ENCODE measurements around the gene KCTD3. TPM values are rescaled to one million over a fixed set of nuclear protein-coding genes. Genes with fewer than 3 reads are reported as not detected.

The KCTD3 gene
- total RNA-seq: 76.9 TPM

DNA sequence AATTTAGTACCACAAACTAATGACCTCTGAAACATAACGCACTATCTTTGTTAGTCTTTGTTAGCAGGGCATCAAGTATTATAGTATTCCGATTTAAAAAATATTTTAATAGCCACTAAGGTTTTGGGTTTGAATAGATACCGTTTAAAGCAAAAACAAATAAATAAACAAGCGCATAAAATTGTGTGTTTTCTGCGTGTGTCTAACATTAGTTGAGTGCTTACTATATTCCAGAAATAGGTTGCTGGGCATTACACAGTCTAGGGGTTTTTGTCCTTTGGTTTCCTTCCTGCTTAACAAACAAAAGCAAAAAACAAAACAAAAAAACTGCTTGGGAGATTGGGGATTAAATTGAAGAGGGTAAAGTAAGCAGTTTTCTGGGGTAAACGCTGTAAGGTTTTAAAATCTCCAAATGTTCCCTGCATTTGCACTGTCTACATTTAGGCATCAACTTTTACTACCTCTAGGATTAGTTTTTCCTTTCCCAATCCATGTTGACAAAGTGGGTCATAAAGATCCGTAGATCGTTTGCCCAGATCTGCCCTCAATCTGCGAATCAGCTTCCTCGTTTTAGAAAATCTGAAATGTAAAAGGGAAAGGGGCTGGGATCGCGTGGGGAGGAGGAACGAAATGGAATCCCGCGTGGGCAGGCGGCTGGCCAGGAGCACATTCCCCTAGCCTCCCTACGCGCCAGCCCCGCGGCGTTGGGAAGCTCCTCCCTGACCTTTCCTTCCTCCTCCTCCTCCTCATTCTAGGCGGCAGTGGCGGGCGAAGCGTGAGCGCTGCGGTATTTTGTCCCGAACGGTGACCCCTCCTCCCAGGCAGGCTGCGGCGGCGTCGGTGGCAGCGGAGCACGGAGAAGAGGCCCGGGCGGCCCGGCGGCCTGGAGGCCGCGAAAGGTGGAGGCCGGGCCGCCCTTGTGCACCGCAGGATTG, at the start of gene KCTD3:
Gene KCTD3, plus strand, starts transcription at position 749 of the 935 bp plus-strand sequence. CDS start 382 bp downstream, outside the sequence.
- intact Hi-C loops (cut with DNase I): no loop called here
- TF ChIP-seq, protein P1, sequence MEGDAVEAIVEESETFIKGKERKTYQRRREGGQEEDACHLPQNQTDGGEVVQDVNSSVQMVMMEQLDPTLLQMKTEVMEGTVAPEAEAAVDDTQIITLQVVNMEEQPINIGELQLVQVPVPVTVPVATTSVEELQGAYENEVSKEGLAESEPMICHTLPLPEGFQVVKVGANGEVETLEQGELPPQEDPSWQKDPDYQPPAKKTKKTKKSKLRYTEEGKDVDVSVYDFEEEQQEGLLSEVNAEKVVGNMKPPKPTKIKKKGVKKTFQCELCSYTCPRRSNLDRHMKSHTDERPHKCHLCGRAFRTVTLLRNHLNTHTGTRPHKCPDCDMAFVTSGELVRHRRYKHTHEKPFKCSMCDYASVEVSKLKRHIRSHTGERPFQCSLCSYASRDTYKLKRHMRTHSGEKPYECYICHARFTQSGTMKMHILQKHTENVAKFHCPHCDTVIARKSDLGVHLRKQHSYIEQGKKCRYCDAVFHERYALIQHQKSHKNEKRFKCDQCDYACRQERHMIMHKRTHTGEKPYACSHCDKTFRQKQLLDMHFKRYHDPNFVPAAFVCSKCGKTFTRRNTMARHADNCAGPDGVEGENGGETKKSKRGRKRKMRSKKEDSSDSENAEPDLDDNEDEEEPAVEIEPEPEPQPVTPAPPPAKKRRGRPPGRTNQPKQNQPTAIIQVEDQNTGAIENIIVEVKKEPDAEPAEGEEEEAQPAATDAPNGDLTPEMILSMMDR (IDR thresholded peaks at IDR 0.05): no peak
- TF ChIP-seq POLR2AphosphoS5 (IDR thresholded peaks at IDR 0.05; ENCODE audit: insufficient read depth in 1 of 2, low read depth in 1 of 2) (peak; percentile 43 to 79), POLR2A (IDR thresholded peaks at IDR 0.05) (peak in 1 of 2 donors; percentile 4)
- H3K27me3 ChIP-seq: no peaks in the 10 kb centered on the region
- H3K4me3 ChIP-seq: peak within 1 kb of the TSS; percentile 88 to 95
- H3K27ac ChIP-seq: peak within 1 kb of the TSS; percentile 98
- H3K36me3 ChIP-seq: no peaks in the 10 kb centered on the region
- DNase-seq (ENCODE audit: extremely low spot score in 2 of 2): no peak
- peaks cover 33% of the 10 kb centered on the region for H3K4me1 ChIP-seq
- no peaks in the 10 kb centered on the region for H3K9me3 ChIP-seq

DNA sequence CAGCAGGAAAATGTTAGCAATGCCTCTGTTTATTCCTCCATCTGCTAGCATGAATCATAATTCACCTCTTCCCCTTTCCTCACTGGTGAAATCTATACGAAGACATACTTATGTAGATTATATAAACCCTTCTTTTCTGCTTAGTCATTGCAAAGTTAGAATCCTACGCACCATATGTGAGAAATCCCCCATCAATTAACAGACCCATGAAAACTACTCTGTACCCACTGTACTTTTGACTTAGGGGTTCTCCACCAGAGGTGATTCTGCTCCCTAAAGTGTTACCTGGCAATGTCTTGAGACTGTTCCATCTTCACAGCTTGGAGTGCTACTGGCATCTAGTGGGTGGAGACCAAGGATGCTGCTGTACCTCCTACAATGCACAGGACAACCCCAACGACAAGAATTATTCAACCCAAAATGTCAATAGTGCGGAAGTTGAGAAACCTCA, 49.6 kb upstream of the KCTD3 start:
- Histone ChIP-seq H3K27me3 (no peaks in the 10 kb centered on the region), H3K4me3 (no peak overlapping the region), H3K9me3 (no peaks in the 10 kb centered on the region), H3K36me3 (no peaks in the 10 kb centered on the region), H3K27ac (no peak overlapping the region), H3K4me1 (no peaks in the 10 kb centered on the region)
- TF ChIP-seq POLR2AphosphoS5 (IDR thresholded peaks at IDR 0.05; ENCODE audit: insufficient read depth in 1 of 2, low read depth in 1 of 2): no peak
- no peak for TF ChIP-seq POLR2A (IDR thresholded peaks at IDR 0.05)
- TF ChIP-seq, protein P1 (IDR thresholded peaks at IDR 0.05): no peak
- no peak for DNase-seq (ENCODE audit: extremely low spot score in 2 of 2)
- intact Hi-C loops (cut with DNase I): no loop called here

DNA sequence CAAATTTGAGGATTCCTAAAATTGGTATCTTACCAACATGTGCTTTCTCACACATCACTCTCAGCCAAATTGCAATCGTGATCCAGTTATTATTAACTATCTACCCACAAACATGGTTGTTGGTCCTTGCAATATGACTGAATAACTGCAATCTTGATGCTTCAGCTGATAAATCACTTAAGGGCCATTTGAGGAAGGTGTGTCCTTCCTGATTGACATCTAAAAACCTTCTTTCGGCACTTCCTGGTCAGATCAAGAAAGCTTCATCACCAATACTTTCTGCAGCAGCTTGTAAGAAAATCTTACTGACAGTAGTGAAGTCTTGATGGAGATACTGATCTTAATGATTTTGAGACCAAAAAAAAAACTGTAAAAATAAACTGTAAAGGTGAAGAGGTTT, 48.5 kb upstream of the KCTD3 start:
- DNase-seq (ENCODE audit: extremely low spot score in 2 of 2): no peak
- intact Hi-C loops (cut with DNase I): no loop called here
- Histone ChIP-seq H3K27ac (no peak overlapping the region), H3K4me1 (no peaks in the 10 kb centered on the region), H3K36me3 (no peaks in the 10 kb centered on the region), H3K9me3 (no peaks in the 10 kb centered on the region), H3K4me3 (no peak overlapping the region), H3K27me3 (no peaks in the 10 kb centered on the region)
- TF ChIP-seq POLR2A (IDR thresholded peaks at IDR 0.05) (no peak), POLR2AphosphoS5 (IDR thresholded peaks at IDR 0.05; ENCODE audit: insufficient read depth in 1 of 2, low read depth in 1 of 2) (no peak)
- TF ChIP-seq, protein P1 (IDR thresholded peaks at IDR 0.05): no peak

DNA sequence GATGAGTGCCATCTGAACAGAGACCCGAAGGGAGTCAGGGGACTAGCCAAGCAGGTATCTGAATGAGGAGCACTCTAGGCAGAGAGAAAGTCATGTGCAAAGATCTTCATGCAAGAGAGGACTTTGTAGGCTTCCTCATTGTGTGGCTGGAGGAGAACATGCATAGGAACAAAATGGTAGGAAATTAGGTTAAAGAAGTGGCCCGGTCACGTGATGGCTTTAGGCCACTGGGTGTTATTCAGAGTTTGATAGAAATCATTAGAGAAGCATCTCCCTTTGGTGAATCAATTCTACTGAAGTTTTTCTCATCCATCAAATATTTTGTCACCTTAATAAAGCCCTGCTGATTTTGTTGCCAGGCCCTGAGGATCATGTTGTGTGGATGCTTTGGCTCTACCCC, 45.8 kb upstream of the KCTD3 start:
- no peak overlapping the region for H3K27ac ChIP-seq
- no peaks in the 10 kb centered on the region for H3K27me3 ChIP-seq
- no peaks in the 10 kb centered on the region for H3K9me3 ChIP-seq
- H3K4me3 ChIP-seq: no peak overlapping the region
- no peaks in the 10 kb centered on the region for H3K36me3 ChIP-seq
- intact Hi-C loops (cut with DNase I): no loop called here
- TF ChIP-seq, protein P1 (IDR thresholded peaks at IDR 0.05): no peak
- no peak for TF ChIP-seq POLR2AphosphoS5 (IDR thresholded peaks at IDR 0.05; ENCODE audit: insufficient read depth in 1 of 2, low read depth in 1 of 2)
- TF ChIP-seq POLR2A (IDR thresholded peaks at IDR 0.05): no peak
- DNase-seq (ENCODE audit: extremely low spot score in 2 of 2): no peak
- no peaks in the 10 kb centered on the region for H3K4me1 ChIP-seq
